OCI-LY1 (cell line): ENCODE data around the gene SUSD1.

Experiments
- CTCF ChIP-seq: fragments of 200-600 bp; sonication (generic), shearing (Covaris generic); IDR thresholded peaks from 2 replicates; pipeline ENCODE4 v1.5.1; 2017; ENCODE audit warnings: mild to moderate bottlenecking, antibody characterized with exemption, low read length, moderate library complexity, mixed read lengths
- EZH2 ChIP-seq: fragments of 200-600 bp; sonication (generic), shearing (Covaris generic); IDR thresholded peaks from 2 replicates; pipeline ENCODE4 v1.8.0; 2017; ENCODE audit warnings: borderline replicate concordance, mixed run types, mild to moderate bottlenecking, antibody characterized with exemption, low read length, moderate library complexity, mixed read lengths

- TF ChIP-seq EZH2: no peak
- no peak for TF ChIP-seq CTCF
Measured at GRCh38 chr9:112121633-112122032, 53.5 kb downstream of the SUSD1 start.
